GM04503 (cell line): Measurements from ENCODE around the gene OTUD1.

ENCODE experiments used
- DNase-seq: peaks from one replicate; pipeline ENCODE4 v3.0.0-alpha.2; 2012; ENCODE audit warnings: low read depth

The OTUD1 gene

DNA sequence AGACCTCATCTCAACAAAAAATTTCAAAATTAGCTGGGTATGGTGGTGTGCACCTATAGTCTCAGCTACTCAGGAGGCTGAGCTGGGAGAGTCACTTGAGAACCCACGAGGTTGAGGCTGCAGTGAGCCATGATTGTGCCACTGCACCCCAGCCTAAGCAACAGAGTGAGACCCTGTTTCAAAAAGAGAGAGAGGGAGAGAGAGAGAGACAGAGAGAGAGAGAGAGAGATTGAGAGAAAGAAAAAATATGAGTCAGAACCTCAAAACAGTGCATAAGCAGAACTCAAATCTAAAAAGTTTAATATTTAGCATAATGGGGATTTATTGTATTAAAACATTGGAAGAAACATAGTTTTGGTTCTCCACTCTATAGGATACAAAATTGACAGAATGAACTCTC is 17.5 kb upstream of the OTUD1 start:
- no peak for DNase-seq

GRCh38 chr10:23422003-23422411 is 16.9 kb upstream of the OTUD1 start:
- DNase-seq = no peak

GRCh38 chr10:23432166-23432565 is 6.7 kb upstream of the OTUD1 start:
- DNase-seq = no peak

GRCh38 chr10:23432639-23433038 is 6.2 kb upstream of the OTUD1 start:
- no peak for DNase-seq

- no peak for DNase-seq
Measured at GRCh38 chr10:23433701-23434100, 5.2 kb upstream of the OTUD1 start.

DNA sequence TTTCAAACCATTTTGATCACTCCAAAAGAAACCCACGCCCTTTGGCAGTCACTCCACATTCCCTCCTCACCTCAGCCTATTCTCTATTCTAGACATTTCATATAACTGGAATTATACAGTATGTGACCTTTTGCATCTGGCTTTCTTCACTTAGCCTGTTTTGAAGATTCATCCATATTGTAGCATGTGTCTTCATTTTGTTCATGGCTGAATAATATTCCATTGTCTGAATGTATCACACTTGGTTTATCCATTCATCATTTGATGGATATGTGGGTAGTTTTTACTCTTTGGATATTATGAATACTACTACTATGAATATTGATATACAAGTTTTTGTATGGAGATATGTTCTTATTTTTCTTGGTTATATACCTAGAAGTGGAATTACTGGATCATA is 3.5 kb upstream of the OTUD1 start:
- DNase-seq = no peak

DNA sequence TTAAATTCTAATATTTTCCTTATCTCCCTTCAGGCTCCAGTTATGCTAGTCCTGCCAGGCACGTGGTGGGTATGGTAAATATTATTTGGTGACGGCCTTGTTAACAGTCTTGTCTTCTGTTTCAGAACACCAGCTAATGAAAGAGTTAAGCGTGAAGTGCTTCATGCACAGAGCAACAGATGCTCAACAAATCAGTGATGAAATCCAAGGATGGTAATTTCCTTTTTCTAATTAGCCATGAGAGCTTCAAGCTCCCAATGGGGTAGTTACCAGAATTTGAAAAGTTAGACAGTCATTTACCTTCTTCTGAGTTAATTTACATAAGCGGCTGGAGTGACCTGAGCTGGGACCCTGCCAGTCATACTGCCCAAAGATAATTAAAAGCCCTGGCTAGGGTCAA is 1.9 kb upstream of the OTUD1 start:
- DNase-seq = no peak

DNA sequence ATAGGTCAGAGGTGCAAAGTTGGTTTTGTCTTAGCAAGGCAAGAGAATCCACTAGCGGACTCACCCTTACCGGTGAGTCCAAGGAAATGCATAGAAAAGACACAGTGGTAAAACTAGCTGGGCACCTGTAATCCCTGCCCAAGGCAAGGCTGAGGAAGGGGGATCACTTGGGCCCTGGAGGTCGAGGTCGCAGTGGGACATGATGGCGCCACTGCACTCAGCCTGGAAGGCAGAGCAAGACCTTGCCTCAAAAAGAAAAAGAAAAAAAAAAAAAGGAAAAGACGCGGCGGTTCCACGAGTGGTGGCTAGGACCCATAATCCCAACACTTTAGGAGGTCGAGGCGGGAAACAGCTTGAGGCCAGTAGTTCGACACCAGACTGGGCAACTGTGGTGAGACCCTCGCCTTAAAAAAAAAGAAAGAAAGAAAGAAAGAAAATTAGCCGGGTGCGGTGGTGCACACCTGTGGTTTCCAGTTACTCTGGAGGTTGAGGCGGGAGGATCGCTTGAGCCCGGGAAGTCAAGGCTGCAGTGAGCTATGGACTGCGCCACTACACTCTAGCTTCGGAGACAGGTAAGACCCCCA is 820 bp upstream of the OTUD1 start:
- no peak for DNase-seq

DNA sequence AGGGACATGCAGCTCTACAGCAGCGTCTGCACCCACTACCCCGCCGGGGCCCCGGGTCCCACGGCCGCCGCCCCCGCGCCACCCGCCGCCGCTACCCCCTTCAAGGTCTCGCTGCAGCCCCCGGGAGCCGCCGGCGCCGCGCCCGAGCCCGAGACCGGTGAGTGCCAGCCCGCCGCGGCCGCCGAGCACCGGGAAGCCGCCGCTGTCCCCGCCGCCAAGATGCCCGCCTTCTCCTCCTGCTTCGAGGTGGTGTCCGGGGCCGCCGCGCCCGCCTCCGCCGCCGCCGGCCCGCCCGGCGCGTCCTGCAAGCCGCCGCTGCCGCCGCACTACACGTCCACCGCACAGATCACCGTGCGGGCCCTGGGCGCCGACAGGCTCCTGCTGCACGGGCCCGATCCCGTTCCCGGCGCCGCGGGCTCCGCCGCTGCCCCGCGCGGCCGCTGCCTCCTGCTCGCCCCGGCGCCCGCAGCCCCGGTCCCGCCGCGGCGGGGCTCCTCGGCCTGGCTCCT is 631 bp downstream of the OTUD1 start:
- DNase-seq = no peak

DNA sequence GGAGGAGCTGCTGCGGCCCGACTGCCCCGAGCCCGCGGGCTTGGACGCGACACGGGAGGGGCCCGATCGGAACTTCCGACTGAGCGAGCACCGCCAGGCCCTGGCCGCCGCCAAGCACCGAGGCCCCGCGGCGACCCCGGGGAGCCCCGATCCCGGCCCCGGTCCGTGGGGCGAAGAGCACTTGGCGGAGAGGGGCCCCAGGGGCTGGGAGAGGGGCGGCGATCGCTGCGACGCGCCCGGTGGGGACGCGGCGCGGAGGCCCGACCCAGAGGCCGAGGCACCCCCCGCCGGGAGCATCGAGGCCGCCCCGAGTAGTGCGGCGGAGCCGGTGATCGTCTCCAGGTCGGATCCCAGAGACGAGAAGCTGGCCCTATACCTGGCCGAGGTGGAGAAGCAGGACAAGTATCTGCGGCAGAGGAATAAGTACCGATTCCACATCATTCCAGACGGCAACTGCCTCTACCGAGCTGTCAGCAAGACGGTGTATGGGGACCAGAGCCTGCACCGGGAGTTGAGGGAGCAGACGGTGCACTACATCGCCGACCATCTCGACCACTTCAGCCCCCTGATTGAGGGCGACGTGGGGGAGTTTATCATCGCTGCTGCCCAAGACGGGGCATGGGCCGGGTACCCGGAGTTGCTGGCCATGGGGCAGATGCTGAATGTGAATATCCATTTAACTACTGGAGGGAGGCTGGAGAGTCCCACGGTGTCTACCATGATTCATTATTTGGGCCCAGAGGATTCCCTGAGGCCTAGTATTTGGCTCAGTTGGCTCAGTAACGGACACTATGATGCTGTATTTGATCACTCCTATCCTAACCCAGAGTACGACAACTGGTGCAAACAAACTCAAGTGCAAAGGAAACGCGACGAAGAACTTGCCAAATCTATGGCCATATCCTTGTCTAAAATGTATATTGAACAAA is 1.4 kb downstream of the OTUD1 start:
- no peak for DNase-seq

DNA sequence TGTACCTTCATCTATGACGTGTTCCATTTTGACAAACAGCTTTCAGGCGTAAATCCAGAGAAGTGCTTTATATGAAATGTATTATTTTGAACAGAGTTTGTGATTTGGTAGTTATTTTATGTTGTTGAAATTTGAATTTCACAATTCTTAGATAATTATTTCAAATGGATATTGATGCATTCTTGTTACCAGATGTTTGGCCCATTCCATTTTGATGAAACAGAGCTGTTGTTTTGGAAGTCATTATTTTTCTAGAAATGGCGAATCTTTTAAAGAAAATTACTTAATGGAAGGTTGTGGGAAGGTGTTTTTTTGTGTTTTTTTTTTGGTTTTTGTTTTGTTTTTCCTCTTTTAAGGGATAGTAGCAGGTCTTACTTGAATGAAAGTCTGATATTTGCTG is 2.4 kb downstream of the OTUD1 start:
- no peak for DNase-seq

DNA sequence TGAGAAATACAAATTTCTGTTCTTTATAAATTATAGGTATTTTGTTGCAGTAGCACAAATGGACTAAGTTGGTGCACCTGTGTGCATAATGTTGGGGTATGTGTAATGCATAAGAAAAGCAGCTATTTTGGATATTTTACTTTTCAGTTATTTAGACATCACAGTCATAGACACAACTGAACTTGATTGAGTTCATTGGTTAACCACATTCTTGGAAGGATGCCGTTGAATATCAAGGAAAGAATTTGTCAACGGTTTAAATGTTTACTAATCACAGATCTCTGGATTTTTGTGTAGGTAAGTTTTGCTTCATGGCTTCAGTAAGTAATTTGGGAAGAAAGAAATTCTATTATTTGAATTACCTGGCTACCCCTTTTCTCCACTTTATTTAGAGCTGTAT is 4.1 kb downstream of the OTUD1 start:
- DNase-seq = no peak

- no peak for DNase-seq
Measured at GRCh38 chr10:23445591-23445990, 6.7 kb downstream of the OTUD1 start.

DNA sequence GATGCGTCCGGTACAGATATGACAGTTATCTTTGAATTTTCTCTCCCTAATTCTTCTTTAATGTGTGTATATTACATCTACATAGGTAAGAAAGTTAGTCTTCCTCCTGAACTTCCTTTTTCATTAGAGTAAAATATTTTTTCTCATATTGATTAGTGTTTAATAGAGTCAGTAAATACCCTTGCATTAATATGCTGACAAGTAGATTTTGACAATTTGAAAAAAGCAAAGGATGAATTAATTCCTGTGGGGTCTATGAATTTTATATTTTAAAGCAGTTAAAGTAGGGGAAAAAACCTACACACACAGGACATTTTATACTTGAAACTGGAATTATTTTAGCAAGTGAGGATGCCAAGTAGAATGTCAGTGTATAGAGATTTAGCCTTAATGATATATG is 9.4 kb downstream of the OTUD1 start:
- DNase-seq = no peak

DNA sequence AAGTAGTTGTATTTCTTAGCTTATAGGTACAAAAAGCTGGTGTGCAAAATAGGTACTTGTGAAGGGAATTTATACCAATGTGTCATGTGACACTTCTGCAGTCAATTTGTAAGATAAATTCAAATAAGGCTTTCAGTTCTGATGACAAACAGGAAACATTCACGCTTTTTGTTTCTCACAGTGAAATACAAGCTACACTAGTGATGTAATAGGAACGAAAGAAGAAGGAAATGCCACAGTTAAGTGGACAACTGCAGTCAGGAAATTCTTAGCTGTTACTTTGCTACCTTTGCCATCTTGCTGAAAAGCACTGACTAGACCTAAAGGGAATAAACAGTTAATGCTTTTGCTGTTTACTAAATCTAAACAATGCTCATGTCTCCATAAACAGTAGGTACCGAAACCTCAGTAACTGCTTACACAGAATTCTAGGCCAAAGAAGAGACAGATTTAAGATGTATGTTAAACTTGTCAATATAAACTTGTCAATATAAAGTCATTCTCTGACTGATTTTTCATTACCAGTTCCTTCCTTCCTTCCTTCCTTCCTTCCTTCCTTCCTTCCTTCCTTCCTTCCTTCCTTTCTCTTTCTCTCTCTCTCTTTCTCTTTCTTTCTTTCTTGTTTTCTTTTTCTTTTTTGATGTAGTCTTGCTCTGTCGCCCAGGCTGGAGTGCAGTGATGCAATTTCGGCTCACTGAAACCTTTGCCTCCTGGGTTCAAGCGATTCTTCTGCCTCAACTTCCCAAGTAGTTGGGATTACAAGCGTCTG is 10.1 kb downstream of the OTUD1 start:
- no peak for DNase-seq

- no peak for DNase-seq
Measured at GRCh38 chr10:23452033-23452655, 13.3 kb downstream of the OTUD1 start.

DNA sequence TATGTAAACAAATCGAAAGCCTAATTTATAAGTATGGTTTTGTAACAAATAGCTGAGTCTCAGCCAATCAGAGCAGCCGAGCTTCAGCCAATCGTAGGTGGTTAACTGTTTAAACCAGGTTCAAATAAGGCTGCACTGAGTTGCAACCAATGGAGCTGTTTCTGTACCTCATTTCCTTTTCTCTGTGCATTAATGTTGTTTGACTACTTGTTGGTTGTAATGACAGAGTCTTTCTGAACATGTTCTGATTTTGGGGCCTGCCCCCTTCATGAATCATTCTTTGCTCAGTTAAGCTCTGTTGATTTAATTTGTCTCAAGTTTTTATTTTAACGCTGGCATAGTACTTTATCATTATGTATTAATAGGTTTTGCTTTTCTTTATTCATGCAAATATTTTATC is 14.6 kb downstream of the OTUD1 start:
- DNase-seq = no peak

- no peak for DNase-seq
Measured at GRCh38 chr10:23457632-23458417, 18.9 kb downstream of the OTUD1 start.

GRCh38 chr10:23459308-23459939 is 20.5 kb downstream of the OTUD1 start:
- no peak for DNase-seq

- no peak for DNase-seq
Measured at GRCh38 chr10:23461557-23461956, 22.7 kb downstream of the OTUD1 start.

DNA sequence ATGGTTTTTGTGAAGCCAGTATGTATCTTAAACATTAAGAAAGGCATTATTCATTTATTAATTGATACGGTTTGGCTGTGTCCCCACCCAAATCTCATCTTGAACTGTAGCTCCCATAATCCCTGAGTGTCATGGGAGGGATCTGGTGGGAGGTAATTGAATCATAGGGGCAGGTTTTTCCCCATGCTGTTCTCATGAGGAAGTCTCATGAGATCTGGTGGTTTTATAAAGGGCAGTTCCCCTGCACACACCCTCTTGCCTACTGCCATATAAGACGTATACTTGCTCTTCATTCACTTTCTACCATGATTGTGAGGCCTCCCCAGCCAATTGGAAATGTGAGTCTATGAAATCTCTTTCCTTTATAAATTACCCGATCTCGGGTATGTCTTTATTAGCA is 28.1 kb downstream of the OTUD1 start:
- no peak for DNase-seq
